GM12891 (cell line): ENCODE data around the gene SDF2.

ENCODE experiments used
- DNase-seq: peaks from one replicate; pipeline ENCODE4 v3.0.0; 2011; ENCODE audit warnings: low spot score; ENCODE audit not compliant: insufficient read length
- FAIRE-seq: peaks from 2 replicates; lab custom pipeline; 2011; peaks lifted over from hg19 to GRCh38; lab: Jason Lieb, UNC
- PAX5 ChIP-seq: IDR thresholded peaks from 2 replicates; pipeline ENCODE4 v1.6.1; 2011; ENCODE audit warnings: low read length, moderate library complexity, mild to moderate bottlenecking; ENCODE audit not compliant: insufficient read depth, severe bottlenecking
- POLR2A ChIP-seq: IDR thresholded peaks from 2 replicates; pipeline ENCODE4 v1.6.1; 2011; ENCODE audit warnings: low read depth, low read length, control low read depth
- POLR2AphosphoS5 ChIP-seq: IDR thresholded peaks from 2 replicates; pipeline ENCODE4 v1.6.1; 2011; ENCODE audit warnings: low read depth, low read length, control low read depth
- POU2F2 ChIP-seq: IDR thresholded peaks from 2 replicates; pipeline ENCODE4 v1.6.1; 2011; ENCODE audit warnings: low read depth, mild to moderate bottlenecking, control low read depth, low read length, moderate library complexity
- SPI1 ChIP-seq: IDR thresholded peaks from 2 replicates; pipeline ENCODE4 v1.6.1; 2011; ENCODE audit warnings: low read depth, low read length, control low read depth
- TAF1 ChIP-seq: IDR thresholded peaks from 2 replicates; pipeline ENCODE4 v1.6.1; 2011; ENCODE audit warnings: low read depth, low read length, control low read depth

SDF2 gene

DNA sequence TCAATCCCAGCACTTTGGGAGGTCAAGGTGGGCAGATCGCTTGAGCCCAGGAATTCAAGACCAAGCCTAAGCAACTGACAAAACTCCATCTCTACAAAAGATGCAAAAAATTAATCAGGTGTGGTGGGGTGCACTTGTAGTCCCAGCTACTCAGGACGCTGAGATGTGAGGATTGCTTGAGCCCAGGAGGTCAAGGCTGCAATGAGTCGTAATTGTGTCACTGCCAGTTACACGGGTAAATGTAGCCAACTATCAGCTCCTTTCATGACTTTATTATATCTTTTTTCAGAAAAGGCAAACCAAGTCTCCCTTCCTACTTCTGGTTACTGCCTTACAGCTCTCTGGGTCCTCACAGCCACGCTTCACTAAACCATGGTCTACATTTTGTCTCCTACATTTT, 4.0 kb downstream of the SDF2 start:
- DNase-seq, result no peak
- TF ChIP-seq POU2F2, result no peak
- no peak for TF ChIP-seq POLR2AphosphoS5
- no peak for TF ChIP-seq POLR2A
- no peak for TF ChIP-seq TAF1
- no peak for TF ChIP-seq SPI1
- TF ChIP-seq PAX5, result no peak
- no peak for FAIRE-seq

DNA sequence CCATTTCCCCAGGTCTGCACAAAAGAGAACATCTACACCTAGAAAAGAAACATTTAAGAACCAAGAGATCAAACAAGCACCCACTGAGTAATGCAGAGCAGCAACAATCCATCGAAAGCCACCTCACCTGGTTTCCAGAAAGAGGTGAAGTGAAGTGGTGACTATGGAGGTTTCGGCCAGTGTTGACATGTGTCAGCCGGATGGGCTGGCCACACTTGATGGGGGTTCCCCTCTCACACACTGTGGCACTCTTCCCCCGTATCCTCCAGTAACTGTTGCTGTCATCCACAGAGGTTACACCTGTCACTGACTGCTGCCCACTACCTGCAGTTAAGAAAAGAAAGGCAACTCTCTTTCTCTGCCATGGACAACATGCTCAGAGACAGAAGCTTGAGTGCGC, 6.5 kb downstream of the SDF2 start:
- FAIRE-seq, result no peak
- no peak for DNase-seq
- TF ChIP-seq PAX5 (no peak), POLR2A (no peak), TAF1 (no peak), SPI1 (no peak), POLR2AphosphoS5 (no peak), POU2F2 (no peak)

DNA sequence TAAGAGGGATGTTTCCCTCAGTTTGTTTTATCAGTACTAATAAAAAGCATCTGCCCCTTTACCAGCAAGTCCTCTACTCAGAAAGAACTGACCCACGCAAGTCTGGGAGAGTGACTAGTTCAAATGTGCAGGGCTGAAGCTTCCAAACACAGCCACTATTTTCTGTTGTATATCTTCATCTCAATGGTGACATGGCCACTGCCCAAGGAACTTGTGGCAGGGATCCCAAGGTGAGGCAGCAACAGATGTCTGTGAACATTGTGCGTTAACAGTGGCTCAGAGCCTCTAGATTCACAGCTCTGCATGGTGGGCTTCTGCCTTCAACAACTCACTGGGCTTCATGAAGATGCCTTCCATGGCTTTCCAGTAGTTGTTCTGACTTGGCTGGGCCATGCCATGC, 13.0 kb downstream of the SDF2 start:
- TF ChIP-seq POLR2A (no peak), POU2F2 (no peak), POLR2AphosphoS5 (no peak), TAF1 (no peak), SPI1 (no peak), PAX5 (no peak)
- DNase-seq (no peak), FAIRE-seq (no peak)

DNA sequence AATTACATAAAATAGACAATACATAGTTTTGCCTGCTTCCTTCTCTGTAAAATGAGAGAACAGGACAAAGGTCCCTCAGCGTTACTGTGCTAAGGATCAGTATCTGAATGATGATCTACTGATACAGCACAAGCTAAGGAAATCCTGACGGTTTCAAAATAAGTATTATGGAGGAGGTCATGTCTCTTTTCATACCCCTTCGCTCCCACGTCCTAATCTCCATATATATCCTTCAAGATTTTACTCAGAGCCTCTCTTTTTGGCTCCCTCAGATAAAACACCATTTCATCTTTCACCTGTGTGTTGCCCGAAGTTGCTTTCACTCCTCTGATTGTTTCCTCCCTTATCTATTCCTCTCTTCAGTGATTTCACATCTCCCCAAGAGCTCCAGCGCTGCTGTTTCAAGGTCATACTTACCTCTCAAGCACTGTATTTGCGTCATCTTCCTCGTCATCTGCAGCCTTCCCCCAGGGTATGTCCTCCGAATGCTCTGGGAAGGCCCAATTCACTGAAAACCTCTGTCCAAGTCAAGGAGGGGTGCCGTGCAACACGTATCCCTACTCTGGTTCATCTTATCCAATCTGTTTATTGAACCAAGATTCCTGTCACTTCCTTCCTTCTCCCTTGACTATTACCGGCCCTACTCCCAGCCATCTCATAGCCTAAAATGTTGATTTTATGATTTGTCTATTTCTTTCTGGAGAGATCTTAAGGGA, 15.5 kb downstream of the SDF2 start:
- FAIRE-seq, result no peak
- TF ChIP-seq POU2F2 (no peak), POLR2AphosphoS5 (no peak), PAX5 (no peak), POLR2A (no peak; the same call in 1 of the 2 replicates), SPI1 (no peak), TAF1 (no peak)
- DNase-seq, result no peak

DNA sequence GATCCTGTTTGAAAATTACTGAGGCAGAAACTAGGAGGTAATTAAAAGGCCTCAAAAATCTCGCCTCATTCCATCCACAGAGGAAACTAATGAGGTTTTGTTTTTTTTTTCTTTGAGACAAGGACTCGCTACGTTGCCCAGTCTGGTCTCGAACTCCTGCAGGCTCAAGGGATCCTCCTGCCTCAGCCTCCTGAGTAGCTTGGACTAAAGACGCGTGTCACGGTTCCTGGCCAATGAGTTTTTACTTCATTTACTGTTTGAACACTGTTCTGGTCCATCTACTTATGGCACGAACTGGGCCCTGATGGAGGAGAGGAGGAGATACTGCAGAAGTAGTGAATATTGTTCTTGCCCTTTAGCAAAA, 16.1 kb downstream of the SDF2 start:
- TF ChIP-seq POU2F2 (no peak), TAF1 (no peak), POLR2AphosphoS5 (no peak), PAX5 (no peak), POLR2A (no peak), SPI1 (no peak)
- DNase-seq, result no peak
- FAIRE-seq, result no peak

DNA sequence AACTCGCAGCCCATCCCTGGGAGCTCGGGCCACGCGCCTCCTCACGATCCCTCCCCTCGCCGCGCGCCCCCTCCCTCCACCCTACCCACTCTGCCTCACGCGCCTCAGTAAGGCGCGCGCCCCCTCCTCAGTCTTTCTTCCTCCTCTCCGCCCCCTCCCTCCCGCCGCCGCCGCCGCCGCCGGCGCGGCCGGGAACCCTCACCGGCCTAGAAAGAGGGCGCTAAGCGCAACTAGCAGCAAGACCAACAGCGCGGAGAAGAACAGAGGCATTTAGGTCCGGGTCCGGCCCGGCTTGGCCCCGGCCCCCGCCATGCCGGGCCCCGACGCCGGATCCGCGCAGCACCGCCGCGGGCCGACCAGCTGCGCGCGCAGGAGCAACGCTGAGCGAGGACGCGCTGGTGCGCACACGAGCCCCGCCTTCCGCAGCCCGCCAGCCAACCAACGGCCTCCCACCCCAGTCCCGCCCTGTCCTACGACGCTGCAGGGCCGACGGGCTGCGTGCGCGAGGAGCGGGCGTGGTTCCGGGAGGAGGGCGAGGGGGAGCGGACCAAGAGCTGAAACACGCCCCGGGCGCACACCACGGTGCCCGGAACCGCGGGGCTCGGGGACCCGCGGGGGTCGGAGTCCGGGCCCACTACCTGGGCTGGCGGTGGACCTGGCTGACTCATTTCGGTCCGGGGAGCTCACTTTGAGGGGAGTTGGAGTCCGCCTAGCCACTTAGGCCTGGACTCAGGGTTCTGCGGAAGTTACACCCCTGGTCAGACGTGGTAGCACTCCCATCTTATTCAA, 16.7 kb downstream of the SDF2 start, which contains the start of gene BLTP2:
Gene BLTP2 (minus strand): TSS at position 372 of the 789 bp plus-strand sequence. CDS start 102 bp downstream, at position 270.
- TF ChIP-seq TAF1 (no peak; the same call in 1 of the 2 replicates), POLR2A (peak; percentile 72; the same call in 1 of the 2 replicates), PAX5 (peak; percentile 66), POU2F2 (no peak)
- peak; percentile 100 for FAIRE-seq
- DNase-seq, result peak; percentile 97

DNA sequence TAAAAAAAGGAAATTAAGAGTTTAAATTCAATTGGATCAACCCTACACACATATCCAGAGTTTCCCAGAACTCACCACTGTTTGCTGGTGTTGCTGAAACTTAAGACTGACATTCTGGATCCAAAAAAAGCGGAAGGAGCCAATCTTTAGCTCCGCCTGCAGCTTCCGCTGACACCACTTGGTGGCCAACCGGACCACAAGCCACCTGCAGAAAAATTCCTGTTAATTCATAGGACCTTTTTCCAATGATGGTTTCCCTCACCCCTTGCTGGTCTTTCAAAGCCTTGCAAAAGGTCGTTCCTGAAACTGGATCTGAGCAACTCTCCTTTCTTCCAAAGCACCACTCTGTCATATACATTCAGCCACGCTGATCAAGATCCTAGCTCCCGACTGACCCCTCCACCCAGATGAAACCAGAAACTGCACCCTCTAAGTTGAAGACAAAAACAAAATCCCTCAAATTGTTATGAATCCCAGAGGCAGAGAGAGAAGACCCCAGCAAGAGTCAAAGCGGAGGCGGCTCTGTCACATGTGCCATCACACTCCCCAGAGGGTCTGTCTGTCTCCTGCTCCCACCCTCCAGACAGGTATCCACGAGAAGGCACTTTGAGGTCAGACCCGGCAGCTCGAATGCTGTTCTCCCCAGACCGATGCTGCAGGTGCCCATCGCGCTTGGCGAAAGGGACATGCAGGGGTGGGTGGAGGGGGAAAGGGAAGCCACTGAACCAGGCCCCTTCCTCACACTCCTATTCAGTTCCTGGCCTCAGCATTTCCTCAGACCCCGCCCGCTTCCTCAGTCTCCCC, 17.5 kb downstream of the SDF2 start:
- FAIRE-seq (peak; percentile 78), DNase-seq (peak; percentile 43)
- TF ChIP-seq POLR2A (no peak), SPI1 (peak; percentile 79)

DNA sequence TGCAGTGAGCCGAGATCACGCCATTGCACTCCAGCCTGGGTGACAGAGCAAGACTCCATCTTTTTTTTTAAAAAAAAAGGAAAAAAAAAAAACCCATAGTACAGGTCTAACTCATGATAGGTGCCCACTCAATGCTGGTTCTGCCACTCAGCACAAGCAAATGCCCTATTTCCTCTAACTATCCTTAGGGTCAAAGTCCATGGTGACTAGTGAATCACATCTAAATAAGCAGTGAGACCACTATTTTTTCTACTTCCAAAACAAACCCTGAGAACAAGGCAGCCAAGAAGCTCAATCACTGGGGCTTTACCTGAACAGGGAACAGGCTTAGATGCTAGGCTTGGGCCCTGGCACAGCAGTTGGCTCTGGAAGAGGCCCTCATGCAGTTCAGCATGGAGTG, 20.1 kb downstream of the SDF2 start:
- FAIRE-seq, result no peak
- no peak for DNase-seq
- no peak for TF ChIP-seq POLR2AphosphoS5
- TF ChIP-seq TAF1, result no peak
- no peak for TF ChIP-seq POU2F2
- TF ChIP-seq PAX5, result no peak
- TF ChIP-seq POLR2A, result no peak
- no peak for TF ChIP-seq SPI1

DNA sequence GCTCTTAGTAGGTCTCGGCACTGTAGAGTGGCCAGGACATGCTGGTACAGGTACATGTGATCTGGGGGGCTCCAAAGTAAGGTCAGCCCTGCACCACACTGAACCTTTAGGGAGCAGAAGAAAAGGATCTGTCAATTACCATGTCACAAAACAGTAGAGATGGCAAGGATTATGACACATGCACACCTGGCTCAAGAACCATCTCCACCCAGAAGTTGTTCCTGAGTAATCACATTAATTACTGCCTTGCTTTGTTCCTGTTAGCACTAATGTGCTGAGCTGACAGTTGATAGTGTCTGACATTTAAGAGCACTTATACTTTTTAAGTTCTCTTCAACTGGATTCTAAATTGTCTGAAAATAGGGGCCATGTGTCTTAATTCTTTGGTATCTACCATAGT, 26.2 kb downstream of the SDF2 start:
- FAIRE-seq (no peak), DNase-seq (no peak)
- no peak for TF ChIP-seq PAX5
- TF ChIP-seq SPI1, result no peak
